H9 (cell line): ENCODE results near the gene RBM25. TPM values are rescaled to one million over a fixed set of nuclear protein-coding genes. Genes with fewer than 3 reads are reported as not detected.

ENCODE experiments used
- DNase-seq: peaks from one replicate; pipeline ENCODE4 v3.0.0-alpha.2; 2017
- H2AFZ ChIP-seq: one replicate; pipeline ENCODE4 v1.6.1; 2013; ENCODE audit warnings: mild to moderate bottlenecking, low read length, control low read depth, moderate library complexity
- H2AK5ac ChIP-seq: 2 replicates; pipeline ENCODE4 v1.6.1; 2013; ENCODE audit warnings: low read length, control low read depth, mixed read lengths; ENCODE audit not compliant: insufficient read length
- H2BK120ac ChIP-seq: one replicate; pipeline ENCODE4 v1.6.1; 2013; ENCODE audit warnings: low read depth, mild to moderate bottlenecking, low read length, control low read depth, inconsistent platforms; ENCODE audit not compliant: poor library complexity, severe bottlenecking
- H2BK12ac ChIP-seq: 2 replicates; pipeline ENCODE4 v1.6.1; 2013; ENCODE audit warnings: low read length, control low read depth, mixed read lengths, low read depth; ENCODE audit not compliant: insufficient read length
- H2BK15ac ChIP-seq: 2 replicates; pipeline ENCODE4 v1.6.1; 2013; ENCODE audit warnings: low read depth, low read length, control low read depth
- H2BK20ac ChIP-seq: one replicate; pipeline ENCODE4 v1.6.1; 2013; ENCODE audit warnings: low read depth, mild to moderate bottlenecking, low read length, control low read depth, inconsistent platforms; ENCODE audit not compliant: poor library complexity, severe bottlenecking
- H2BK5ac ChIP-seq: 2 replicates; pipeline ENCODE4 v1.6.1; 2013; ENCODE audit warnings: low read length, control low read depth, mixed read lengths; ENCODE audit not compliant: insufficient read length
- H3K14ac ChIP-seq: 2 replicates; pipeline ENCODE4 v1.6.1; 2013; ENCODE audit warnings: low read length, control low read depth; ENCODE audit not compliant: insufficient read depth
- H3K18ac ChIP-seq: 2 replicates; pipeline ENCODE4 v1.6.1; 2013; ENCODE audit warnings: low read depth, mild to moderate bottlenecking, mixed read lengths, low read length, control low read depth; ENCODE audit not compliant: insufficient read length
- H3K23ac ChIP-seq: 2 replicates; pipeline ENCODE4 v1.6.1; 2013; ENCODE audit warnings: low read length, control low read depth, mixed read lengths, low read depth; ENCODE audit not compliant: insufficient read length
- H3K23me2 ChIP-seq: 2 replicates; pipeline ENCODE4 v1.6.1; 2013; ENCODE audit warnings: low read depth, mild to moderate bottlenecking, mixed read lengths, low read length, control low read depth; ENCODE audit not compliant: insufficient read length, poor library complexity, severe bottlenecking
- H3K27ac ChIP-seq: 2 replicates; pipeline ENCODE4 v1.5.1; 2013; ENCODE audit warnings: low read length, control low read depth, mixed read lengths, low read depth; ENCODE audit not compliant: insufficient read length
- H3K27me3 ChIP-seq: 2 replicates; pipeline ENCODE4 v1.6.1; 2013; ENCODE audit warnings: low read length, control low read depth, inconsistent platforms; ENCODE audit not compliant: insufficient read depth
- H3K4ac ChIP-seq: 2 replicates; pipeline ENCODE4 v1.6.1; 2013; ENCODE audit warnings: low read depth, mild to moderate bottlenecking, control low read depth, inconsistent platforms, low read length, moderate library complexity
- H3K4me1 ChIP-seq: 2 replicates; pipeline ENCODE4 v1.6.1; 2013; ENCODE audit warnings: low read length, control low read depth, inconsistent platforms; ENCODE audit not compliant: insufficient read depth
- H3K4me2 ChIP-seq: 2 replicates; pipeline ENCODE4 v1.6.1; 2013; ENCODE audit warnings: low read length, control low read depth, mixed read lengths; ENCODE audit not compliant: insufficient read length, insufficient read depth
- H3K56ac ChIP-seq: 2 replicates; pipeline ENCODE4 v1.6.1; 2013; ENCODE audit warnings: low read depth, mild to moderate bottlenecking, mixed read lengths, low read length, control low read depth; ENCODE audit not compliant: insufficient read length
- H3K79me1 ChIP-seq: 2 replicates; pipeline ENCODE4 v1.6.1; 2013; ENCODE audit warnings: low read depth, mild to moderate bottlenecking, moderate library complexity, low read length, control low read depth, inconsistent platforms; ENCODE audit not compliant: insufficient read depth, poor library complexity, severe bottlenecking
- H3K79me2 ChIP-seq: 2 replicates; pipeline ENCODE4 v1.6.1; 2013; ENCODE audit warnings: low read length, control low read depth, inconsistent platforms; ENCODE audit not compliant: insufficient read depth
- H3K9ac ChIP-seq: 2 replicates; pipeline ENCODE4 v1.6.1; 2013; ENCODE audit warnings: low read length, control low read depth, mixed read lengths; ENCODE audit not compliant: insufficient read length; ENCODE audit errors: extremely low read depth
- H3K9me3 ChIP-seq: one replicate; pipeline ENCODE4 v1.6.1; 2013; ENCODE audit warnings: low read depth, low read length, inconsistent platforms; ENCODE audit not compliant: control insufficient read depth
- H3T11ph ChIP-seq: one replicate; pipeline ENCODE4 v1.6.1; 2013; ENCODE audit warnings: mild to moderate bottlenecking, low read length, control low read depth, inconsistent platforms
- H4K20me1 ChIP-seq: one replicate; pipeline ENCODE4 v1.6.1; 2013; ENCODE audit not compliant: control insufficient read depth, insufficient read length, insufficient read depth
- H4K5ac ChIP-seq: 2 replicates; pipeline ENCODE4 v1.6.1; 2013; ENCODE audit warnings: low read depth, mild to moderate bottlenecking, mixed read lengths, low read length, control low read depth; ENCODE audit not compliant: insufficient read length
- H4K8ac ChIP-seq: replicated peaks from 2 replicates; pipeline ENCODE4 v1.6.1; 2013; ENCODE audit warnings: low read length, control low read depth, mixed read lengths, low read depth; ENCODE audit not compliant: insufficient read length
- H4K91ac ChIP-seq: 2 replicates; pipeline ENCODE4 v1.6.1; 2013; ENCODE audit warnings: low read depth, mild to moderate bottlenecking, moderate library complexity, mixed read lengths, low read length, control low read depth; ENCODE audit not compliant: insufficient read length
- H3K27ac Mint-ChIP-seq, 3 experiments: 2 replicates in 2 of 3; 3 replicates in 1 of 3; pipeline ENCODE4 v1.8.0; 2020 to 2021; ENCODE audit warnings: mixed read lengths in 3 of 3, mild to moderate bottlenecking in 1 of 3, moderate library complexity in 1 of 3
- H3K27me3 Mint-ChIP-seq: 2 replicates; pipeline ENCODE4 v1.8.0; 2021; ENCODE audit warnings: low read depth, mild to moderate bottlenecking, moderate library complexity, mixed read lengths
- H3K36me3 Mint-ChIP-seq, 3 experiments: 2 replicates in 2 of 3; 3 replicates in 1 of 3; pipeline ENCODE4 v1.8.0; 2020 to 2021; ENCODE audit warnings: low read depth in 3 of 3, mixed read lengths in 3 of 3; ENCODE audit not compliant: insufficient read depth in 1 of 3
- H3K4me1 Mint-ChIP-seq, 2 experiments: 2 replicates each; pipeline ENCODE4 v1.8.0; 2020; ENCODE audit warnings: mixed read lengths in 2 of 2
- H3K4me3 Mint-ChIP-seq, 2 experiments: 2 replicates in 1 of 2; 3 replicates in 1 of 2; pipeline ENCODE4 v1.8.0; 2020 to 2021; ENCODE audit warnings: mild to moderate bottlenecking in 2 of 2, mixed read lengths in 2 of 2, moderate library complexity in 1 of 2
- H3K9me3 Mint-ChIP-seq, 2 experiments: 2 replicates in 1 of 2; 3 replicates in 1 of 2; pipeline ENCODE4 v1.8.0; 2020; ENCODE audit warnings: mild to moderate bottlenecking in 2 of 2, mixed read lengths in 2 of 2, moderate library complexity in 1 of 2
- CTCF ChIP-seq: fragments of 200-600 bp; sonication (generic); conservative IDR thresholded peaks from 3 replicates; pipeline ENCODE4 v1.8.0; 2021; ENCODE audit warnings: antibody characterized with exemption, mild to moderate bottlenecking
- WGBS: extraction: QIAGEN DNeasy Blood & Tissue Kit; methylation state at CpG from one replicate; pipeline ENCODE4 v1.1.7; 2013; ENCODE audit warnings: missing lambda C conversion rate, low lambda C conversion rate, mixed read lengths; ENCODE audit not compliant: insufficient read length; ENCODE audit errors: extremely low coverage; 5-methylcytosine and 5-hydroxymethylcytosine counted together
- total RNA-seq: library from RNA; stranded (reverse); gene quantifications from 2 replicates; pipeline ENCODE4 v1.2.1, GENCODE V29; 2021

RBM25 gene
- total RNA-seq, 1 experiment from 2014 or later: 138 TPM

GRCh38 chr14:73124180-73124894 is 66.0 kb downstream of the RBM25 start:
- WGBS: no CpG with 5 or more reads among the region's 6 CpGs
- Histone ChIP-seq H2AK5ac (no peak overlapping the region), H2BK15ac (no peak overlapping the region), H3K23me2 (no peaks in the 10 kb centered on the region), H3K4me1 (no peaks in the 10 kb centered on the region), H3K9me3 (no peaks in the 10 kb centered on the region), H4K8ac (no peak overlapping the region), H2BK20ac (no peak overlapping the region), H3K79me1 (no peaks in the 10 kb centered on the region), H3K18ac (no peak overlapping the region), H3T11ph (no peak overlapping the region), H3K23ac (no peak overlapping the region), H3K4ac (no peak overlapping the region), H2AFZ (no peak overlapping the region), H3K4me2 (no peak overlapping the region), H3K27ac (no peak overlapping the region), H4K20me1 (no peaks in the 10 kb centered on the region), H2BK120ac (no peak overlapping the region), H2BK12ac (no peak overlapping the region), H3K56ac (no peak overlapping the region), H3K79me2 (no peaks in the 10 kb centered on the region), H4K91ac (no peak overlapping the region), H3K14ac (no peak overlapping the region), H3K9ac (no peak overlapping the region), H2BK5ac (no peak overlapping the region), H4K5ac (no peak overlapping the region), H3K27me3 (no peaks in the 10 kb centered on the region)
- Mint-ChIP-seq H3K4me1 (peaks cover 46 to 51% of the 10 kb centered on the region in 2 experiments), H3K27ac (peak overlapping the region in 2 of 3 experiments; percentile 78 to 94; a peak in 3 of 7 replicates), H3K9me3 (no peaks in the 10 kb centered on the region), H3K27me3 (no peaks in the 10 kb centered on the region; the same call in 1 of the 2 replicates), H3K4me3 (no peak overlapping the region), H3K36me3 (peaks cover 25 to 57% (median 42%) of the 10 kb centered on the region in 3 experiments; a peak in 6 of 7 replicates)
- no peak for TF ChIP-seq CTCF
- DNase-seq: peak; percentile 44
